ENCODE results near the gene HSBP1L1. TPM values are rescaled to one million over a fixed set of nuclear protein-coding genes. Genes with fewer than 3 reads are reported as not detected.

Gene HSBP1L1
- total RNA-seq, 4 donors from 2014 or later: 13.2 to 20.1 (median 17.3) TPM

DNA sequence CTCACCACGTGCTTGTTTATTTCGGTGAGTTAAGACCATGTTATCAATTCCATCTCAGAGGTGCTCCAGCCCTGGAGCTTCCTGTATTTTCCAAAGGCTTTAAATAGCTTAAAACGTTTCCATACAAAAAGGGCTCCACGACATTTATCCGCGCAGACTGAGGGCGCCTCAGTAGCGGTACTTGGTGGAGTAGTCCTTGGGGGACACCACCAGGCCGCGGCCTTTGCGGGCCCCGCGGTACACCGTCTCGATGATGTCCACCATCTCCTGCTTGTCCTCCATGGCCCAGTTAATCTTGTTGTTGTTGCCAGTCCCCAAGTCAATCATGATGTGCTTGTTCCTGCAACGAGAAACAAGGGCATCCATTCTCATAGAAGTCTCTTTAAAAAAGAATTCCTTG lies 9.1 kb downstream of the HSBP1L1 start:
- no peak for ATAC-seq (ENCODE audit: low FRiP score)
- TF ChIP-seq, protein P1, sequence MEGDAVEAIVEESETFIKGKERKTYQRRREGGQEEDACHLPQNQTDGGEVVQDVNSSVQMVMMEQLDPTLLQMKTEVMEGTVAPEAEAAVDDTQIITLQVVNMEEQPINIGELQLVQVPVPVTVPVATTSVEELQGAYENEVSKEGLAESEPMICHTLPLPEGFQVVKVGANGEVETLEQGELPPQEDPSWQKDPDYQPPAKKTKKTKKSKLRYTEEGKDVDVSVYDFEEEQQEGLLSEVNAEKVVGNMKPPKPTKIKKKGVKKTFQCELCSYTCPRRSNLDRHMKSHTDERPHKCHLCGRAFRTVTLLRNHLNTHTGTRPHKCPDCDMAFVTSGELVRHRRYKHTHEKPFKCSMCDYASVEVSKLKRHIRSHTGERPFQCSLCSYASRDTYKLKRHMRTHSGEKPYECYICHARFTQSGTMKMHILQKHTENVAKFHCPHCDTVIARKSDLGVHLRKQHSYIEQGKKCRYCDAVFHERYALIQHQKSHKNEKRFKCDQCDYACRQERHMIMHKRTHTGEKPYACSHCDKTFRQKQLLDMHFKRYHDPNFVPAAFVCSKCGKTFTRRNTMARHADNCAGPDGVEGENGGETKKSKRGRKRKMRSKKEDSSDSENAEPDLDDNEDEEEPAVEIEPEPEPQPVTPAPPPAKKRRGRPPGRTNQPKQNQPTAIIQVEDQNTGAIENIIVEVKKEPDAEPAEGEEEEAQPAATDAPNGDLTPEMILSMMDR (IDR thresholded peaks at IDR 0.05): no peak
- no peak for DNase-seq (ENCODE audit: low spot score)

DNA sequence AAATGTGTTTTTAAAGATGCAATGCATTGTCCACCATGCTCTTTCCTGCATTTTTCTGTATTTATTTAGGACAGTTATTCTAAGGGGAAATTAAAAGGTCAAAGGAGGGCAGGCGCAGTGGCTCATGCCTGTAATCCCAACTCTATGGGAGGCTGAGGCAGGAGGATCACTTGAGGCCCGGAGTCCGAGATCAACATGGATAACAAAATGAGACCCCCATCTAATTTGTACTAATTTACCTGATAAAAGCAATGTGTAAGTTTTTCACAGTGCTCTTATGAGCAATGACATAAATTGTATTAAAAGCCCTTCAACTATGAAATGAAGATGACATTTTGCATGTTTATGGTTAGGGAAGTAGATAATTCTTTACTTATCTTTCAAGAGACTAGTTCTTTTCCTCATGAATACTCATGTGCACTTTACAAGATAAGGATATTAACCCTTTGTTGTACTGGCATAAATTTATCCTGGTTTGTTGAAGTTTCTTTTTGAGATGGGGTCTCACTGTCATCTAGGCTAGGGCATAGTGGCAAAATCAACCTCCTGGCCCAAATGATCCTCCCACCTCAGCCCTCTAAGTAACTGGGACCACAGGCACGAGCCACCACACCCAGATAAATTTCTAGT lies 9.7 kb downstream of the HSBP1L1 start:
- TF ChIP-seq, protein P1 (IDR thresholded peaks at IDR 0.05): no peak
- no peak for DNase-seq (ENCODE audit: low spot score)
- no peak for ATAC-seq (ENCODE audit: low FRiP score)

DNA sequence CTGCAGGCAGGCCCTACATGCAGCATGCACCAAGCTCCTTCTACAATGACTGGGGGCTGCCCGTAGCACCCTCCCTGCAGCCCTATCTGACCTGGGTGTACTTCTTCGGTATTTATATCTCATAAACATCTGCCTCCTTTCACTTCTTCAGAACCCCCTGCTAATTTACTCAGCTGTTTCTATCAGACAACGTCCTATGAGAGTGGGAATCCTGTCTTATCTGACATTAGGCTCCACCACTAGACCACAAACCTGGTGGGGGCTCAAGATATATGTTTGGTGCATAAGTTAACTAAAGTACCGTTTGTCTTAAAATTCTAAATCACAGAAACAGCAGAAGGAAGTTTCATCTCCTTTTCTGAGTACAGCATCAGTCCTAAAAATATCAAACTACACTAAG lies 10.6 kb downstream of the HSBP1L1 start:
- TF ChIP-seq, protein P1 (IDR thresholded peaks at IDR 0.05): no peak
- ATAC-seq (ENCODE audit: low FRiP score): no peak
- DNase-seq (ENCODE audit: low spot score): no peak

DNA sequence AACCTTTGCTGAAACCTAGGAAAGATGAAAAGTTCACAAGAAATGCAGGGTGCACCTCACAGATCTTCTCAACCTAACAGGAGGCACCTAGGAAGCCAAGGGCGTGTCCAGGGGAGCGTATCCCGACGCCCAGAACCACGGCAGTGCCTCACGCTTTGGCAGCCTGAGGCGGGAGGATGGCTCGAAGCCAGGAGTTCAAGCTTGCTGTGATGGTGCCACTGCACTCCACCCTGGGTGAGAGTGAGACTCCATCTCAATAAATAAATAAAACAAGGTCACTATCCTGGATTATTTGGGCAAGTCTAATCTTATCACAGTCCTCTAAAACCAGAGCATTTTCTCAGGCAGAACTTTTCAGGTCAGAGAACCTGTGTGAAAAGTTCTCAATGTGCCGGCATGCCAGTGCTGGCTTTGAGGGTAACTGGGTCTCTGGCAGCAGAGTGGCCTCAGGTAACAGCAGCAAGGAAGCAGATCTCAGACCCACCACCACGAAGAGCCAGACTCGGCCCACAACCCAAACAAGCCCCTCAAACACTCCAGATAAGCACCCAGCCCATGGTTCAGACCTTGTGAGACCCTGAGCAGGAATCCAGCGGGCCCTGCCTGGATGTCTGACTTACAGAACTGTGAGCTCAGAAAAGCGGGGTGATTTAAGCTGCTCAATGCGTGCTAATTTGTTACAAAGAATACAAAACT lies 11.7 kb downstream of the HSBP1L1 start:
- no peak for DNase-seq (ENCODE audit: low spot score)
- TF ChIP-seq, protein P1 (IDR thresholded peaks at IDR 0.05): no peak
- no peak for ATAC-seq (ENCODE audit: low FRiP score)

DNA sequence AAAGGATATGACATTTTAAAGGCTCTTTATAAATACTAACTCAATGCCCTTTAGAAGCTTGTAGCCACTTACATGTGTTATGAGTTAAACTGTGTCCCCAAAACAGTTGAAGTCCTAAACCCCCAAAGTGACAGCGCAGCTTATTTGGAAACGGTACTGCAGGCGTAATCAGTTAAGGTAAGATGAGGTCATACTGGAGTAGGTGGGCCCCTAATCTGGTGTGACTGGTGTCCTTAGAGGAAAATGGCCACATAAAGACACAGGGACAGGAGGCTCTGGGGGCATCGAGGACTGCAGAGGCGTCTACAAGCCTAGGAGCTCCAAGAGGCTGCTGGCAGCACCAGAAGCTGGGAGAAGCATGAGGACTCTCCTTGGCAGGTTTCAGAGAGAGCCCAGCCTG lies 15.4 kb downstream of the HSBP1L1 start:
- TF ChIP-seq, protein P1 (IDR thresholded peaks at IDR 0.05): no peak
- DNase-seq (ENCODE audit: low spot score) (no peak), ATAC-seq (ENCODE audit: low FRiP score) (no peak)

DNA sequence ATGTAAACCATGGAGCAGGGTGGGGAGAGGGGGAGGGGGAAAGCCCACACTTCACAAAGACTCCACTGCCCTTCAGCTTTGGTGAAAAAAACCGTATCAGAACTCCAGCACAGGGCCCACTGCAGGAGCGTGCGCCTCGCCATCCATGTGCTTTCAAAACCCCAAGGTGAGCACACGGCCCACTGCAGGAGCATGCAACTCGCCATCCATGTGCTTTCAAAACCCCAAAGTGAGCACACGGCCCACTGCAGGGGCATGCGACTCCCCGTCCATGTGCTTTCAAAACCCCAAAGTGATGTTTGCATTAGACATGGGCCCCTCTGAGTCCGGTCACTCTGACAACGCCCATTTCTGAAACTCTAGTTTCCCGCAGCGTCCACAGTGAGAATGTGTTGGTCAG lies 16.1 kb downstream of the HSBP1L1 start:
- no peak for DNase-seq (ENCODE audit: low spot score)
- TF ChIP-seq, protein P1 (IDR thresholded peaks at IDR 0.05): no peak

DNA sequence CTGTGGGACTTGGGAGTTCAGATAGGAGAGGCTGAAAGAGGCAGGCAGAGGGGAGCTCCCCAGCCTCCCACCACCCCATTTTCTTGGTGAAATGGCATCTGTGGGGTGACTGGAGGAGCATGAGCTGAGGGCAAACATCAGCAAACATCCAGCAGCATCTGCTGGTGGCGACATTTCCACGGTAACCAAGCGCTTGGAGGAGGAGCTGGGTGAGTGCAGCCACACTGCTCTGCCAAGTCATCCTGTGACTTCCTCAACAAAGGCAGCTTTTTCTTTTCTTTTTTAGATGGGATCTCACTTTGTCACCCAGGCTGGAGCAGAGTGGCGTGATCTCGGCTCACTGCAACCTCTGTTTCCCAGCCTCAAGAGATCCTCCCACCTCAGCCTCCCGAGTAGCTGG lies 18.3 kb downstream of the HSBP1L1 start:
- ATAC-seq (ENCODE audit: low FRiP score): no peak
- TF ChIP-seq, protein P1 (IDR thresholded peaks at IDR 0.05): no peak
- DNase-seq (ENCODE audit: low spot score): no peak

More for the DNA sequence above, 16.1 kb downstream of the HSBP1L1 start:
- no peak for ATAC-seq (ENCODE audit: low FRiP score)
